Subcutaneous abdominal adipose tissue (tissue), 5 donors: ENCODE data around the gene OR2H2.

Experiments
- H3K27ac ChIP-seq: one replicate; pipeline ENCODE4 v1.7.0; 2013; ENCODE audit warnings: low read depth, mild to moderate bottlenecking, inconsistent platforms, low read length, moderate library complexity
- H3K27me3 ChIP-seq, 5 donors: one replicate each; pipeline ENCODE4 v1.7.0; 2013; ENCODE audit warnings: low read length in 5 of 5, inconsistent platforms in 1 of 5; ENCODE audit not compliant: control insufficient read depth in 5 of 5, insufficient read depth in 4 of 5
- H3K36me3 ChIP-seq, 5 donors: one replicate each; pipeline ENCODE4 v1.7.0; 2013; ENCODE audit warnings: low read length in 5 of 5; ENCODE audit not compliant: control insufficient read depth in 5 of 5, insufficient read depth in 5 of 5
- H3K4me1 ChIP-seq, 5 donors: one replicate each; pipeline ENCODE4 v1.7.0; 2013; ENCODE audit warnings: low read length in 5 of 5, mild to moderate bottlenecking in 3 of 5, moderate library complexity in 1 of 5; ENCODE audit not compliant: control insufficient read depth in 5 of 5, insufficient read depth in 5 of 5
- H3K4me3 ChIP-seq, 5 donors: one replicate each; pipeline ENCODE4 v1.7.0; 2013; ENCODE audit warnings: low read length in 5 of 5, low read depth in 1 of 5
- H3K9ac ChIP-seq, 5 donors: one replicate each; pipeline ENCODE4 v1.7.0; 2013; ENCODE audit warnings: low read length in 5 of 5, mild to moderate bottlenecking in 4 of 5, moderate library complexity in 3 of 5
- H3K9me3 ChIP-seq, 5 donors: one replicate each; pipeline ENCODE4 v1.7.0; 2013; ENCODE audit warnings: low read length in 5 of 5; ENCODE audit not compliant: control insufficient read depth in 5 of 5
- donor health status: healthy.
- donor health status: healthy.
- donor health status: healthy.
- donor health status: healthy.
- donor health status: healthy.

OR2H2 gene

GRCh38 chr6:29637247-29637646, 52.3 kb downstream of the OR2H2 start:
- Histone ChIP-seq H3K4me3 (no peak overlapping the region), H3K27me3 (no peaks in the 10 kb centered on the region), H3K9ac (no peak overlapping the region), H3K36me3 (no peaks in the 10 kb centered on the region), H3K4me1 (peaks cover 2 to 15% (median 10%) of the 10 kb centered on the region in 5 donors), H3K27ac (no peak overlapping the region), H3K9me3 (no peaks in the 10 kb centered on the region)
